Kidney (tissue), 14 donors: ENCODE measurements around the gene YTHDC1. TPM values are rescaled to one million over a fixed set of nuclear protein-coding genes. Genes with fewer than 3 reads are reported as not detected.

Source experiments
- DNase-seq, 5 donors: peaks; one replicate each; pipeline ENCODE4 v3.0.0-alpha.2; 2013 to 2020
- FAIRE-seq: peaks from 2 replicates; lab custom pipeline; 2012; peaks lifted over from hg19 to GRCh38; lab: Jason Lieb, UNC
- H3K27ac ChIP-seq, 2 donors: one replicate each; pipeline ENCODE4 v1.7.0; 2013; ENCODE audit warnings: low read depth in 2 of 2, low read length in 2 of 2, inconsistent platforms in 1 of 2
- H3K27me3 ChIP-seq: one replicate; pipeline ENCODE4 v1.7.1; 2013; ENCODE audit warnings: low read length, inconsistent platforms; ENCODE audit not compliant: control insufficient read depth, insufficient read depth
- H3K36me3 ChIP-seq, 3 donors: one replicate each; pipeline versions ENCODE4 v1.7.0 to v1.7.1; 2013; ENCODE audit warnings: low read length in 3 of 3, control low read depth in 1 of 3, inconsistent platforms in 1 of 3; ENCODE audit not compliant: insufficient read depth in 3 of 3, control insufficient read depth in 2 of 3
- H3K4me1 ChIP-seq, 3 donors: one replicate each; pipeline versions ENCODE4 v1.7.0 to v1.7.1; 2013; ENCODE audit warnings: low read length in 3 of 3, inconsistent platforms in 1 of 3, low read depth in 1 of 3; ENCODE audit not compliant: control insufficient read depth in 2 of 3, insufficient read depth in 2 of 3
- H3K4me3 ChIP-seq, 3 donors: one replicate each; pipeline versions ENCODE4 v1.7.0 to v1.8.1; 2013; ENCODE audit warnings: low read length in 3 of 3, control low read depth in 1 of 3, inconsistent platforms in 1 of 3
- H3K9ac ChIP-seq, 3 donors: one replicate each; pipeline versions ENCODE4 v1.7.0 to v1.7.1; 2013; ENCODE audit warnings: low read length in 3 of 3, control low read depth in 1 of 3, inconsistent platforms in 1 of 3
- H3K9me3 ChIP-seq, 3 donors: one replicate each; pipeline versions ENCODE4 v1.7.0 to v1.7.1; 2013; ENCODE audit warnings: low read length in 3 of 3, control low read depth in 1 of 3, inconsistent platforms in 1 of 3; ENCODE audit not compliant: control insufficient read depth in 2 of 3, insufficient read depth in 1 of 3
- intact Hi-C: fragments of 100-400 bp; cut with DNase I; formaldehyde crosslinking; loops from one replicate; pipeline ENCODE4 v1.11.1; 2022
- polyA plus RNA-seq: library from polyadenylated mRNA; stranded (reverse); fragments of 350-450 nt; fragmentation: Illumina TruSeq; extraction: RNeasy Lipid Tissue Mini Kit (QIAGEN cat#74804); gene quantifications from one replicate; pipeline ENCODE4 v1.2.3, GENCODE V29; 2014; ENCODE audit warnings: low read depth, low replicate concordance; ENCODE audit not compliant: insufficient read depth
- total RNA-seq: library from RNA; stranded (reverse); fragmentation: NEBNext Ultra II Directional; extraction: Animal tissue kit (Norgen Biotek cat#: 25700); gene quantifications from one replicate; pipeline ENCODE4 v1.2.1, GENCODE V29; 2021
- TF ChIP-seq, protein P1 (sequence below): IDR thresholded peaks from 3 replicates; pipeline ENCODE4 v1.5.1; 2012; ENCODE audit warnings: mild to moderate bottlenecking, moderate library complexity, borderline replicate concordance; ENCODE audit not compliant: insufficient read depth; ENCODE audit errors: extremely low read depth
- donor health status: control.
- donor health status: control.
- donor health status: control.
- donor health status: control.
- donor health status: control.
- donor health status: DM: yes; HTN: yes; CAD: no.
- donor health status: Normal renal cell carcinoma (clear cell type).

YTHDC1 gene
- total and polyA plus RNA-seq, 2 donors from 2014 or later, result 32.6 to 99.7 TPM

DNA sequence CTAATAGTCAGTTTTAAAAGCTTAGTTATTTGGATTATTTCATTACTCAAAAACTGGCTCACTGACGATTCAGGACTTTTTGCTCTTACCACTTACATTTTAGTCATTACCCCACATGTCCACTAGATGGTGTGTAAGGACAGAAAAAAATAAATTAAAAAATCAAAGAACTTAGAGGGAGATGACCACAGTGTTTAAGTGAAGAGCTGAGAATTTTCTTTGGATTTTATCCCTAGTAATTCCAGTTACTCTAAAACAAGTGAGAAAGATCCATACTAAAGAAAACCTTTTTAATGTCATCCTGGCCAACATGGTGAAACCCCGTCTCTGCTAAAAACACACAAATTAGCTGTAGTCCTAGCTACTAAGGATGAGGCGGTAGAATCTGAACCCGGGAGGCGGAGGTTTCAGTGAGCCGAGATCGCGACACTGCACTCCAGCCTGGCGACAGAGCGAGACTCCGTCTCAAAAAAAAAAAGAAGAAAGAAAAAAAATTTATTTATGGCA lies 78.0 kb downstream of the YTHDC1 start:
- Histone ChIP-seq H3K9me3 (no peaks in the 10 kb centered on the region), H3K36me3 (no peaks in the 10 kb centered on the region), H3K4me3 (peak overlapping the region; percentile 45 to 49 (median 46)), H3K4me1 (peaks cover 0 to 4% (median 2%) of the 10 kb centered on the region in 3 donors), H3K27ac (no peak overlapping the region), H3K27me3 (no peaks in the 10 kb centered on the region), H3K9ac (peak overlapping the region in 1 of 3 donors; percentile 23)
- intact Hi-C loops, result loop anchor here (5.0 kb wide), 1 partner anchor 105 kb away; no protein-coding TSS in a partner anchor
- TF ChIP-seq, protein P1, sequence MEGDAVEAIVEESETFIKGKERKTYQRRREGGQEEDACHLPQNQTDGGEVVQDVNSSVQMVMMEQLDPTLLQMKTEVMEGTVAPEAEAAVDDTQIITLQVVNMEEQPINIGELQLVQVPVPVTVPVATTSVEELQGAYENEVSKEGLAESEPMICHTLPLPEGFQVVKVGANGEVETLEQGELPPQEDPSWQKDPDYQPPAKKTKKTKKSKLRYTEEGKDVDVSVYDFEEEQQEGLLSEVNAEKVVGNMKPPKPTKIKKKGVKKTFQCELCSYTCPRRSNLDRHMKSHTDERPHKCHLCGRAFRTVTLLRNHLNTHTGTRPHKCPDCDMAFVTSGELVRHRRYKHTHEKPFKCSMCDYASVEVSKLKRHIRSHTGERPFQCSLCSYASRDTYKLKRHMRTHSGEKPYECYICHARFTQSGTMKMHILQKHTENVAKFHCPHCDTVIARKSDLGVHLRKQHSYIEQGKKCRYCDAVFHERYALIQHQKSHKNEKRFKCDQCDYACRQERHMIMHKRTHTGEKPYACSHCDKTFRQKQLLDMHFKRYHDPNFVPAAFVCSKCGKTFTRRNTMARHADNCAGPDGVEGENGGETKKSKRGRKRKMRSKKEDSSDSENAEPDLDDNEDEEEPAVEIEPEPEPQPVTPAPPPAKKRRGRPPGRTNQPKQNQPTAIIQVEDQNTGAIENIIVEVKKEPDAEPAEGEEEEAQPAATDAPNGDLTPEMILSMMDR, result peak; percentile 80
- peak in 2 of 5 donors; percentile 82 to 85 for DNase-seq
- peak; percentile 98 for FAIRE-seq

DNA sequence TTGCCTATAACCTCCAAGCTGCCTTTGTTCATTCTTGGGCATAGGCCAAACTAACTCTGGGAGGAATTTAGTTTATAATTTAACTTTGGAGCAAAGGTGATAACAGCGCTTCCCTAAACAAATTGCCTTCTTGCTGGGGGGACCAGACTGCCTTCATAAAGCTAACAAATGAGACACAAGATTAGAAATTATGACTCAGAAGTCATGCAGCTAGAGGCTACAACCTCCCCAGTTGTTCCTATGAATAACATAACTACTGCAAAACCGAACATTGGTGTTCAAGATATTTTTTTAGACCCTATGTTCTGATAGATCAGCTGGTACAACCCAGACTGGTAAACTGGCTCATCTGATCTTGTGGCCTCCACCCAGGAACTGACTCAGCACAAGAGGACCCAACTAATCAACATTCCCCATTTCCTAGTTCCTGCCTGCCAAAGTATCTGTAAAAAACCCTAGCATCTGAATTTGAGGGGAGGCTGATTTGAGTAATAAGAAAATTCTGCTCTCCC lies 82.4 kb downstream of the YTHDC1 start:
- Histone ChIP-seq H3K36me3 (no peaks in the 10 kb centered on the region), H3K4me3 (no peak overlapping the region), H3K9ac (no peak overlapping the region), H3K4me1 (peaks cover 0 to 1% (median 0%) of the 10 kb centered on the region in 3 donors), H3K27ac (no peak overlapping the region), H3K27me3 (no peaks in the 10 kb centered on the region), H3K9me3 (no peaks in the 10 kb centered on the region)
- TF ChIP-seq, protein P1, result no peak
- DNase-seq (no peak), FAIRE-seq (no peak)
- intact Hi-C loops, result no loop called here

- TF ChIP-seq, protein P1, result no peak
- H3K27me3 ChIP-seq, result no peaks in the 10 kb centered on the region
- H3K27ac ChIP-seq, result no peak overlapping the region
- no peaks in the 10 kb centered on the region for H3K36me3 ChIP-seq
- no peak overlapping the region for H3K4me3 ChIP-seq
- intact Hi-C loops, result no loop called here
- H3K9me3 ChIP-seq, result no peaks in the 10 kb centered on the region
- H3K4me1 ChIP-seq, result no peaks in the 10 kb centered on the region
- H3K9ac ChIP-seq, result no peak overlapping the region
- no peak for FAIRE-seq
- no peak for DNase-seq
Measured at GRCh38 chr4:68264875-68265565, 84.9 kb downstream of the YTHDC1 start.

Other genes with a start within 250 kb of the YTHDC1 start
- gene TMPRSS11F, start 220.2 kb downstream of the YTHDC1 start, total RNA-seq, result not detected
- not detected for gene TMPRSS11F, start 220.2 kb downstream of the YTHDC1 start, polyA plus RNA-seq
- not detected for gene TMPRSS11B, start 104.4 kb downstream of the YTHDC1 start, total RNA-seq
- not detected for gene TMPRSS11B, start 104.4 kb downstream of the YTHDC1 start, polyA plus RNA-seq
- 2.3 TPM for gene TMPRSS11E, start 97.4 kb upstream of the YTHDC1 start, total RNA-seq
- gene TMPRSS11E, start 97.4 kb upstream of the YTHDC1 start, polyA plus RNA-seq, result 0.24 TPM
- gene UGT2B17, start 226.2 kb upstream of the YTHDC1 start, total RNA-seq, result 0.38 TPM
- not detected for gene UGT2B17, start 226.2 kb upstream of the YTHDC1 start, polyA plus RNA-seq